Measurements from ENCODE around the gene MYRF.
A peak's percentile ranks its signal among the peaks of the same experiment; 100 is the strongest.

MYRF gene

DNA sequence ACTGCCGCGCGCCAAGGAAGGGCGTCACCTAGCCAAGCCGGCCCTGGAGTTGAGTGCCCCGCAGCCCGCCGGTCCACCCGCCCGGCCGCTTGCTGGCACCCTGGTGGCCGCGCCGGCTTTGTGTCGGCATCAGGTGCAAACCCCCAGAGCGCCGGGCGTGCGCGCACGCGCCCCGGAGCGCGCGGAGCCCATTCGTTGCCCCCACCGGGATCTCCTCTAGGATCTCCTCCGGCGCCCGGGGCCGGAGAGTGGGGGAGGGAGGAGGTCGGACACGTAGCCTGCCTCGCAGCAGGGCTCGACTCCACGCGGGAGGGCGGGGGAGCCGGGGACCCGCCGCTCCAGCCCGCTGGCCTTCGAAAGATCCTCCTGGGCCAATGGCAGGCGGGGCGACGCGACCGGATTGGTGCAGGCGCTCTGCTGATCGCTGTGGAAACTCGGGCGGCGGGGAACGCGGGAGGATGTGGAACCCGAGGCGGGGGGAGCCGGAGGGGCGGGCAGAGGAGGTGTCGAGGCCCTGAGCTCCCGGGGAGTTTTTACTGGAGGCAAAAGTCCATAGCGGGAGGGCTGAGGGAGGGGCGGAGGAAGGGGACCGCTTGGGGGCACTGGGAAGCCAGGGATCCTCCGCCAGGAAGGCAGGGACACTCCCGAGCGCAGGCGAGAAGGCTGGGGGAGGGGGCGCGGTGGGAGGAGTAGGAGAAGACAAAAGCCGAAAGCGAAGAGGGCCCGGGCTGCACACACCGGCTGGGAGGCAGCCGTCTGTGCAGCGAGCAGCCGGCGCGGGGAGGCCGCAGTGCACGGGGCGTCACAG is 75.3 kb downstream of the MYRF start, which contains the start of gene FADS2:
TSS of gene FADS2 (plus strand) at position 730 of the 808 bp plus-strand sequence. CDS start 91 bp downstream, outside the sequence.
- in situ Hi-C loops (cut with MboI; ENCODE audit: low pct_unique_long_range_greater_than_20kb, low sequenced_read_pairs, unreplicated experiment) = no loop called here
- TF ChIP-seq, protein P1, sequence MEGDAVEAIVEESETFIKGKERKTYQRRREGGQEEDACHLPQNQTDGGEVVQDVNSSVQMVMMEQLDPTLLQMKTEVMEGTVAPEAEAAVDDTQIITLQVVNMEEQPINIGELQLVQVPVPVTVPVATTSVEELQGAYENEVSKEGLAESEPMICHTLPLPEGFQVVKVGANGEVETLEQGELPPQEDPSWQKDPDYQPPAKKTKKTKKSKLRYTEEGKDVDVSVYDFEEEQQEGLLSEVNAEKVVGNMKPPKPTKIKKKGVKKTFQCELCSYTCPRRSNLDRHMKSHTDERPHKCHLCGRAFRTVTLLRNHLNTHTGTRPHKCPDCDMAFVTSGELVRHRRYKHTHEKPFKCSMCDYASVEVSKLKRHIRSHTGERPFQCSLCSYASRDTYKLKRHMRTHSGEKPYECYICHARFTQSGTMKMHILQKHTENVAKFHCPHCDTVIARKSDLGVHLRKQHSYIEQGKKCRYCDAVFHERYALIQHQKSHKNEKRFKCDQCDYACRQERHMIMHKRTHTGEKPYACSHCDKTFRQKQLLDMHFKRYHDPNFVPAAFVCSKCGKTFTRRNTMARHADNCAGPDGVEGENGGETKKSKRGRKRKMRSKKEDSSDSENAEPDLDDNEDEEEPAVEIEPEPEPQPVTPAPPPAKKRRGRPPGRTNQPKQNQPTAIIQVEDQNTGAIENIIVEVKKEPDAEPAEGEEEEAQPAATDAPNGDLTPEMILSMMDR (IDR thresholded peaks at IDR 0.05; ENCODE audit: extremely low read depth, insufficient read depth, missing control alignments) = no peak
- DNase-seq (ENCODE audit: low spot score) = peak; percentile 94

GRCh38 chr11:61828379-61828628 is 75.9 kb downstream of the MYRF start:
- in situ Hi-C loops (cut with MboI; ENCODE audit: low pct_unique_long_range_greater_than_20kb, low sequenced_read_pairs, unreplicated experiment) = no loop called here
- no peak for DNase-seq (ENCODE audit: low spot score)
- TF ChIP-seq, protein P1 (IDR thresholded peaks at IDR 0.05; ENCODE audit: extremely low read depth, insufficient read depth, missing control alignments) = no peak

GRCh38 chr11:61828629-61829407 is 76.4 kb downstream of the MYRF start:
- peak; percentile 81 for DNase-seq (ENCODE audit: low spot score)
- in situ Hi-C loops (cut with MboI; ENCODE audit: low pct_unique_long_range_greater_than_20kb, low sequenced_read_pairs, unreplicated experiment) = no loop called here

DNA sequence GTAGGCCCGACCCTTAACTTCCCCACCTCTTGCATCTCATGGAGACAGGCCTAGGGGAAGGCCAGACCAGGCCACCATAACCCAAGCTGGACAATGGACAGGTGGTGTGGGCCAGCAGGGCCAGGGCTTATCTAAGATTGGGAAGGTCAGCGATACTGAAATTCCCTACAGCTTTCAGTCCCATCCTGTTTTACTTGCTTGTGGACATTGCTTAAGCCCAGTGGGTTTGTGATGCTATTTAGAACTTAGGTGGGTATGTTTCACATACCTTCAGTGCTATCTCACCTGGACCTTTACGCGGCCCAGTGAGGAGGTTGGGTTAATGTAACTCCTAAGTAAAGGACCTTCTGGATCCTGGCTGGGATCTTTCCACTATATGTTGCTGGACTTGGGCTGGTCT is 77.4 kb downstream of the MYRF start:
- no peak for DNase-seq (ENCODE audit: low spot score)
- TF ChIP-seq, protein P1 (IDR thresholded peaks at IDR 0.05; ENCODE audit: extremely low read depth, insufficient read depth, missing control alignments) = no peak
- in situ Hi-C loops (cut with MboI; ENCODE audit: low pct_unique_long_range_greater_than_20kb, low sequenced_read_pairs, unreplicated experiment) = no loop called here

More at GRCh38 chr11:61828629-61829407, 76.4 kb downstream of the MYRF start:
- TF ChIP-seq, protein P1 (IDR thresholded peaks at IDR 0.05; ENCODE audit: extremely low read depth, insufficient read depth, missing control alignments) = peak; percentile 66

GRCh38 chr11:61830237-61831105 is 78.0 kb downstream of the MYRF start:
- TF ChIP-seq, protein P1 (IDR thresholded peaks at IDR 0.05; ENCODE audit: extremely low read depth, insufficient read depth, missing control alignments) = no peak
- in situ Hi-C loops (cut with MboI; ENCODE audit: low pct_unique_long_range_greater_than_20kb, low sequenced_read_pairs, unreplicated experiment) = no loop called here
- no peak for DNase-seq (ENCODE audit: low spot score)

DNA sequence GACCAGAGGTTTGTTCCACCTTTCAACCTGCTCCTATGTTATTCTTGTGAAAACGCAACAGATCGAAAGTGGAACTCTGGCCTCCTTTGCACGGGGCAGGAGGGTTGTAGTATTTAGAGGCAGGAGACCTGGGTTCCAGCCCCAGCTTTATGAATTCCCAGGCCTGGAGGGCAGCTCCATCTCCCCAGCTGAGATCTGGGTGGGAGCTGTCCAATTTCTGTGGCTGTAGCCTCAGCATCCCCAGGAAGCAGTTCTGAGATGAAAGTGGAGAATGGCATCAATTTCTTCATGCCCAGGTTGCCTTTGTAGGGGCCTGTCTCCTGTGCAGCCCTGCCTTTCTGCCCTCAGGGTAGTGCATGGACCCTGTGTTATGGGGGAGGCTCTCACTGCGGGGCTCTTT is 79.8 kb downstream of the MYRF start:
- TF ChIP-seq, protein P1 (IDR thresholded peaks at IDR 0.05; ENCODE audit: extremely low read depth, insufficient read depth, missing control alignments) = no peak
- no peak for DNase-seq (ENCODE audit: low spot score)
- in situ Hi-C loops (cut with MboI; ENCODE audit: low pct_unique_long_range_greater_than_20kb, low sequenced_read_pairs, unreplicated experiment) = no loop called here
